ENCODE measurements around the gene C19orf33. TPM values are rescaled to one million over a fixed set of nuclear protein-coding genes. Genes with fewer than 3 reads are reported as not detected.

The C19orf33 gene
- total RNA-seq, 4 donors from 2014 or later: 4.7 to 48.7 (median 7.9) TPM; not detected in 1

GRCh38 chr19:38323291-38323690, 19.2 kb downstream of the C19orf33 start:
- Histone ChIP-seq H3K27me3 (peaks cover 15% of the 10 kb centered on the region), H3K9me3 (no peaks in the 10 kb centered on the region), H3K27ac (no peak overlapping the region), H3K4me3 (no peak overlapping the region), H3K4me1 (peaks cover 0 to 42% (median 19%) of the 10 kb centered on the region in 3 donors), H3K36me3 (peaks cover 0 to 40% of the 10 kb centered on the region in 2 donors)
- TF ChIP-seq EP300 (IDR thresholded peaks at IDR 0.05) (no peak), POLR2AphosphoS5 (IDR thresholded peaks at IDR 0.05) (no peak), CTCF (IDR thresholded peaks at IDR 0.05) (no peak), POLR2A (IDR thresholded peaks at IDR 0.05) (no peak)
- 64 to 100% methylated on average over 1 to 7 of the region's 7 CpGs for WGBS, 2 donors (ENCODE audit: low coverage in 1 of 2)
- no peak for ATAC-seq

GRCh38 chr19:38324431-38324830, 20.4 kb downstream of the C19orf33 start:
- Histone ChIP-seq H3K36me3 (peaks cover 0 to 41% of the 10 kb centered on the region in 2 donors), H3K27ac (no peak overlapping the region), H3K27me3 (peaks cover 11% of the 10 kb centered on the region), H3K9me3 (no peaks in the 10 kb centered on the region), H3K4me1 (peaks cover 0 to 31% (median 13%) of the 10 kb centered on the region in 3 donors), H3K4me3 (no peak overlapping the region)
- ATAC-seq: no peak
- 93% methylated on average over 2 of the region's 4 CpGs; no CpG with 5 or more reads in 1 of the 2 donors for WGBS, 2 donors (ENCODE audit: low coverage in 1 of 2)
- TF ChIP-seq EP300 (IDR thresholded peaks at IDR 0.05) (no peak), CTCF (IDR thresholded peaks at IDR 0.05) (no peak), POLR2A (IDR thresholded peaks at IDR 0.05) (no peak), POLR2AphosphoS5 (IDR thresholded peaks at IDR 0.05) (no peak)

- Histone ChIP-seq H3K9me3 (no peaks in the 10 kb centered on the region), H3K36me3 (peaks cover 0 to 41% of the 10 kb centered on the region in 2 donors), H3K4me3 (no peak overlapping the region), H3K27ac (no peak overlapping the region), H3K4me1 (peaks cover 0 to 9% (median 4%) of the 10 kb centered on the region in 3 donors), H3K27me3 (no peaks in the 10 kb centered on the region)
- 83% methylated on average over 6 of the region's 22 CpGs; no CpG with 5 or more reads in 1 of the 2 donors for WGBS, 2 donors (ENCODE audit: low coverage in 1 of 2)
- TF ChIP-seq CTCF (IDR thresholded peaks at IDR 0.05) (no peak), POLR2A (IDR thresholded peaks at IDR 0.05) (no peak), EP300 (IDR thresholded peaks at IDR 0.05) (no peak), POLR2AphosphoS5 (IDR thresholded peaks at IDR 0.05) (no peak)
- ATAC-seq: no peak
These were observed 22.5 kb downstream of the C19orf33 start for GRCh38 chr19:38326591-38326990.

GRCh38 chr19:38329651-38330050, 25.6 kb downstream of the C19orf33 start:
- TF ChIP-seq CTCF (IDR thresholded peaks at IDR 0.05): no peak
- TF ChIP-seq POLR2A (IDR thresholded peaks at IDR 0.05): no peak
- no peak for TF ChIP-seq POLR2AphosphoS5 (IDR thresholded peaks at IDR 0.05)
- no peak for TF ChIP-seq EP300 (IDR thresholded peaks at IDR 0.05)
- peaks cover 0 to 36% of the 10 kb centered on the region in 2 donors for H3K36me3 ChIP-seq
- WGBS, 2 donors (ENCODE audit: low coverage in 1 of 2): 95% methylated on average over 7 of the region's 7 CpGs; no CpG with 5 or more reads in 1 of the 2 donors
- ATAC-seq: no peak
- no peak overlapping the region for H3K4me3 ChIP-seq
- H3K4me1 ChIP-seq: no peaks in the 10 kb centered on the region
- no peaks in the 10 kb centered on the region for H3K9me3 ChIP-seq
- H3K27me3 ChIP-seq: no peaks in the 10 kb centered on the region
- H3K27ac ChIP-seq: no peak overlapping the region

- H3K4me1 ChIP-seq: peaks cover 0 to 5% (median 0%) of the 10 kb centered on the region in 3 donors
- no peak overlapping the region for H3K4me3 ChIP-seq
- ATAC-seq: no peak
- 20 to 63% methylated on average over 1 of the region's 1 CpG for WGBS, 2 donors (ENCODE audit: low coverage in 1 of 2)
- H3K36me3 ChIP-seq: peaks cover 0 to 17% of the 10 kb centered on the region in 2 donors
- no peak overlapping the region for H3K27ac ChIP-seq
- no peak for TF ChIP-seq EP300 (IDR thresholded peaks at IDR 0.05)
- no peak for TF ChIP-seq POLR2A (IDR thresholded peaks at IDR 0.05)
- no peak for TF ChIP-seq CTCF (IDR thresholded peaks at IDR 0.05)
- TF ChIP-seq POLR2AphosphoS5 (IDR thresholded peaks at IDR 0.05): no peak
- no peaks in the 10 kb centered on the region for H3K9me3 ChIP-seq
- no peaks in the 10 kb centered on the region for H3K27me3 ChIP-seq
These were observed 27.7 kb downstream of the C19orf33 start for GRCh38 chr19:38331728-38332127.
